T-cell (primary cell): ENCODE measurements around the gene HES2. TPM values are rescaled to one million over a fixed set of nuclear protein-coding genes. Genes with fewer than 3 reads are reported as not detected.
A peak's percentile ranks its signal among the peaks of the same experiment; 100 is the strongest.
"Not testable (repeated sequence)": the region's sequence is repeated elsewhere in the genome, so short reads cannot be mapped to it uniquely, and the experiment has no call there.

Experiments
- ATAC-seq, 4 experiments: fragments of 200-7000 bp in 3 of 4; fragments of 150-1000 bp in 1 of 4; cut with Tn5 transposase; replicated peaks in 1 of 4; 1 replicate in 3 of 4; 2 replicates in 1 of 4; pipeline ENCODE4 v1.10.0; 2021; ENCODE audit warnings: moderate library complexity in 3 of 4, mild to moderate bottlenecking in 2 of 4, moderate number of reproducible peaks in 1 of 4
- CTCF ChIA-PET, 2 donors: fragments of 300-600 bp; sonication (Branson Sonifier 250); formaldehyde crosslinking; loops; one replicate each; lab custom pipeline; 2022; ENCODE audit warnings: antibody characterized with exemption in 2 of 2; lab: Charles Lee
- POLR2A ChIA-PET, 2 donors: fragments of 300-600 bp; sonication (Branson Sonifier 250); formaldehyde crosslinking; loops; one replicate each; lab custom pipeline; 2022; ENCODE audit warnings: antibody characterized with exemption in 2 of 2; lab: Charles Lee
- DNase-seq, 35 experiments: peaks; one replicate each; pipeline versions ENCODE4 v3.0.0 to v3.0.0-alpha.2; 2013 to 2023
- H3K27ac ChIP-seq: one replicate; pipeline ENCODE4 v1.5.1; 2013; ENCODE audit warnings: low read length
- H3K27me3 ChIP-seq, 2 experiments: replicated peaks in 1 of 2; 1 replicate in 1 of 2; 2 replicates in 1 of 2; pipeline versions ENCODE4 v1.6.1 to v1.7.0; 2013; ENCODE audit warnings: low read length in 1 of 2, mixed read lengths in 1 of 2; ENCODE audit not compliant: control insufficient read depth in 2 of 2, insufficient read depth in 2 of 2; ENCODE audit errors: extremely low read depth in 1 of 2
- H3K36me3 ChIP-seq, 2 donors: 1 replicate in 1 of 2; 2 replicates in 1 of 2; pipeline versions ENCODE4 v1.6.1 to v1.7.0; 2013; ENCODE audit warnings: low read length in 1 of 2; ENCODE audit not compliant: control insufficient read depth in 2 of 2, insufficient read depth in 1 of 2; ENCODE audit errors: extremely low read depth in 1 of 2
- H3K4me1 ChIP-seq, 2 experiments: 1 replicate in 1 of 2; 2 replicates in 1 of 2; pipeline versions ENCODE4 v1.6.1 to v1.7.0; 2013; ENCODE audit warnings: low read length in 2 of 2, mixed read lengths in 1 of 2; ENCODE audit not compliant: insufficient read depth in 2 of 2, control insufficient read depth in 1 of 2; ENCODE audit errors: extremely low read depth in 1 of 2
- H3K4me3 ChIP-seq, 2 donors: 1 replicate in 1 of 2; 2 replicates in 1 of 2; pipeline versions ENCODE4 v1.5.1 to v1.7.0; 2013; ENCODE audit warnings: mild to moderate bottlenecking in 2 of 2, low read length in 1 of 2, moderate library complexity in 1 of 2; ENCODE audit not compliant: control insufficient read depth in 1 of 2; ENCODE audit errors: extremely low read depth in 1 of 2
- H3K9me3 ChIP-seq: 2 replicates; pipeline ENCODE4 v1.7.0; 2013
- H3K27ac Mint-ChIP-seq, 2 donors: one replicate each; pipeline ENCODE4 v1.8.0; 2020 to 2021; ENCODE audit warnings: mild to moderate bottlenecking in 2 of 2, mixed read lengths in 2 of 2
- H3K27me3 Mint-ChIP-seq, 2 donors: one replicate each; pipeline ENCODE4 v1.8.0; 2021 to 2022; ENCODE audit warnings: mixed read lengths in 2 of 2
- H3K36me3 Mint-ChIP-seq: one replicate; pipeline ENCODE4 v1.8.0; 2021; ENCODE audit warnings: mixed read lengths
- H3K4me1 Mint-ChIP-seq, 3 donors: one replicate each; pipeline ENCODE4 v1.8.0; 2020 to 2022; ENCODE audit warnings: mixed read lengths in 3 of 3, mild to moderate bottlenecking in 1 of 3
- H3K4me3 Mint-ChIP-seq, 3 donors: one replicate each; pipeline ENCODE4 v1.8.0; 2020 to 2022; ENCODE audit warnings: mild to moderate bottlenecking in 3 of 3, mixed read lengths in 3 of 3, moderate library complexity in 3 of 3
- H3K9me3 Mint-ChIP-seq, 3 donors: one replicate each; pipeline ENCODE4 v1.8.0; 2020 to 2022; ENCODE audit warnings: mixed read lengths in 3 of 3
- WGBS: methylation state at CpG from one replicate; pipeline ENCODE4 v1.1.5; 2013; ENCODE audit warnings: missing lambda C conversion rate; ENCODE audit not compliant: insufficient coverage; 5-methylcytosine and 5-hydroxymethylcytosine counted together
- total RNA-seq, 35 experiments: library from RNA in 6 of 35; stranded (reverse) in 6 of 35; fragments of 120-200 nt in 1 of 35; gene quantifications; one replicate each; pipeline versions ENCODE4 v1.2.1 to v1.2.4 and lab custom pipeline; 2013 to 2026

Gene HES2
- total RNA-seq, 5 donors from 2014 or later (not counting 1 experiment from before 2014, with no cell fraction given) = 0.16 TPM; not detected in 4

DNA sequence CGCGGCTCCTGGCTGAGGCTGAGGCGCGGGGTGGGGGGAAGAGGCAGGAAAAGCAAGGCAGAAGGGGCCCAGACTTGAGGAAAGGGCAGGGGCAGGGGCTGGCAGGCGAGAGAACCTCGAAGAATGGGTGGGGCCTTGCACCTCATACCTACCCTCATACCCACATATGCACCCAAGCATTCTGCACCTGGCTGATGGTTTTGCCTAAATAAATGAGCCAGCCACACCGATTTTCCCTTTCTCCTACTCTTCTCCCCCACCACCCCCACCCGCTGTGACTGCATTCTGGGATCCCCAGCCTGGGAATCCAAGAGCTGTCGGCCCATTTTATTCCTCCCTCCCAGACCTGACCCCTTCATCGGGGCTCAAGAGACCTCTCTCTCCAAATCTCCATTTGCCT, 30.8 kb upstream of the HES2 start:
- CTCF ChIA-PET = interaction anchor here in 1 of 2 donors (0.7 kb wide), 1 partner anchor 63 kb away, joined by 3 read pairs; no protein-coding TSS in a partner anchor
- H3K4me1 ChIP-seq = peaks cover 9 to 47% of the 10 kb centered on the region in 2 experiments
- H3K27ac ChIP-seq, H3K9me3 ChIP-seq, H3K4me3 ChIP-seq, POLR2A ChIA-PET, ATAC-seq, H3K27ac Mint-ChIP-seq, DNase-seq, H3K36me3 Mint-ChIP-seq, H3K36me3 ChIP-seq, H3K4me3 Mint-ChIP-seq, H3K9me3 Mint-ChIP-seq: not testable (repeated sequence)
- peaks cover 20 to 35% (median 22%) of the 10 kb centered on the region in 3 donors for H3K4me1 Mint-ChIP-seq
- H3K27me3 Mint-ChIP-seq = peaks cover 28 to 49% of the 10 kb centered on the region in 2 donors
- WGBS = 33% methylated on average over 6 of the region's 10 CpGs
- H3K27me3 ChIP-seq = peaks cover 5 to 85% of the 10 kb centered on the region in 2 experiments

DNA sequence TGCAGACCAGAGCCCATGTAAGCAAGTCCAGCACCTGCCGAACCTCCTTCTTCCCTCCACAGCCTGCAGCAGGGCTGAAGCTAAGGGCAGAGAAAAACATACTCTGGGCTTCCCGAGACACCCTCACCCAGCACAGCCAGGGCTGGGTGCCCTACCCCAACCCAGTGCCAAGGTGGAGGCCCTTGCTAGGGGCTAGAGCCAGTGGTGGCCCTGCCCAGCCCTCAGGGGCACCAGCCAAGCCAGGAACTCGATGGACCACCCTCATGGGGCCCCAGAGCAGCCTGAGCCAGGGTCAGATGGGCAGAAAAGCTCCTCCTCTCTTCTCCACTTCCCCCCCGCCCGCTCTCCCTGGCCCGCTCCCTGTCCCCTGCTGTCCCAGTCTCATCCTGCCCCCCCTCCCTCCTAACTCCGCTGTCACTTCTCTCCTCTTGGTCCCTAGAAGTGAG, 30.3 kb upstream of the HES2 start:
- 63% methylated on average over 2 of the region's 7 CpGs for WGBS
- H3K4me3 Mint-ChIP-seq = peak overlapping the region in 1 of 3 donors; percentile 60
- CTCF ChIA-PET = no interaction called here

DNA sequence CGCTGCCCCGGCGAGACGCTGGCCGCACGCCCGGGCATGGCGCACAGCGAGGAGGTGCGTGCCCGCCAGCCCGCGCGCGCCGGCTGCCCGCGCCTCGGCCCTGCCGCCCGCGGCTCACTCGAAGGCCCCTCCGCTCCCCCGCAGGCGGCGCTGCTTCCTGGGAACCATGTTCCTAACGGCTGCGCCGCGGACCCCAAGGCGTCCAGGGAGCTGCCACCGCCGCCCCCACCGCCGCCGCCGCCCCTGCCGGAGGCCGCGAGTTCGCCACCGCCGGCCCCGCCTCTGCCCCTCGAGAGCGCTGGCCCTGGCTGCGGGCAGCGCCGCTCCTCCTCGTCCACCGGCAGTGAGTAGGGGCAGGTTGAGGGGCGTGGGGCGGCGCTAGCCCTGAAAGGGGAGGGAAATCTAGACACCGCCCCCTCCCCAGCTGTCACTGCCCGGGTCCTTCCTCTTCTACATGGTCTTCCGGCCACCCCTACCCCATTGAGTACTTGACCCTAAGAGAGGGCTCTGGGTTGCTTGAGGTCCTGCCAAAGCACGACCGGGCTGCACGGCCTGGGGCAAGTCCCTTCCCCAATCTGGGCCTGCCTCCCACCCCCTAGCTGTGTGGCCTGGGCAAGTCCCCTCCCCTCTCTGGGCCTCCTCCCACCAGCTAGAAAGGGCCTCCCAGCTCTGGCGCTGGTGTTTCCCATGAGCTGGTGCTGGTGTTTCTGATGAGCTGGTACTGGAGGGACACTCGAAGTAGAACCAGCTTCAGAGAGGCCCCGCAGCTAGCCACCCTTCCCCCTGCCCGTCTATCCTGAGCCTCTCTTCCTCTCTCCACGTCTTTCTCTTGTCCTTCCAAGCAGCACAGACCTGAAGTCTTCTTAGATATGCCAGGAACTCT, 29.3 kb upstream of the HES2 start:
- Histone ChIP-seq H3K9me3 (no peaks in the 10 kb centered on the region), H3K4me3 (no peak overlapping the region), H3K27ac (no peak overlapping the region), H3K27me3 (peaks cover 5 to 92% of the 10 kb centered on the region in 2 experiments), H3K36me3 (no peaks in the 10 kb centered on the region), H3K4me1 (peaks cover 9 to 39% of the 10 kb centered on the region in 2 experiments)
- DNase-seq (peak in 8 of 35 experiments; percentile 29 to 62 (median 36)), ATAC-seq (peak; percentile 29 to 54 (median 41))
- Mint-ChIP-seq H3K4me1 (peaks cover 23 to 37% (median 26%) of the 10 kb centered on the region in 3 donors), H3K27ac (peak overlapping the region; percentile 16 to 17), H3K36me3 (no peaks in the 10 kb centered on the region), H3K27me3 (peaks cover 39 to 58% of the 10 kb centered on the region in 2 donors), H3K4me3 (peak overlapping the region; percentile 49 to 62 (median 60)), H3K9me3 (no peaks in the 10 kb centered on the region)
- ChIA-PET POLR2A (interaction anchor here (0.9 to 1.1 kb wide), 2 partner anchors 11 to 15 kb away, joined by 4 to 9 read pairs; no protein-coding TSS in a partner anchor), CTCF (interaction anchor here in 1 of 2 donors (0.7 to 2.2 kb wide), 2 partner anchors 11 kb away, joined by 5 to 8 read pairs; no protein-coding TSS in a partner anchor)
- 5% methylated on average over 44 of the region's 66 CpGs for WGBS

More for the DNA sequence above, 30.3 kb upstream of the HES2 start:
- Histone ChIP-seq H3K36me3 (no peaks in the 10 kb centered on the region), H3K4me1 (peaks cover 9 to 45% of the 10 kb centered on the region in 2 experiments), H3K27ac (no peak overlapping the region), H3K9me3 (no peaks in the 10 kb centered on the region), H3K4me3 (no peak overlapping the region), H3K27me3 (peaks cover 5 to 88% of the 10 kb centered on the region in 2 experiments)
- Mint-ChIP-seq H3K27me3 (peaks cover 30 to 53% of the 10 kb centered on the region in 2 donors), H3K27ac (no peak overlapping the region), H3K36me3 (no peaks in the 10 kb centered on the region), H3K9me3 (no peaks in the 10 kb centered on the region), H3K4me1 (peaks cover 21 to 36% (median 22%) of the 10 kb centered on the region in 3 donors)
- ATAC-seq (no peak), DNase-seq (no peak)
- POLR2A ChIA-PET = interaction anchor here (0.5 to 1.1 kb wide), 3 partner anchors 10 to 31 kb away, joined by 3 to 4 read pairs (median 4); no protein-coding TSS in a partner anchor

DNA sequence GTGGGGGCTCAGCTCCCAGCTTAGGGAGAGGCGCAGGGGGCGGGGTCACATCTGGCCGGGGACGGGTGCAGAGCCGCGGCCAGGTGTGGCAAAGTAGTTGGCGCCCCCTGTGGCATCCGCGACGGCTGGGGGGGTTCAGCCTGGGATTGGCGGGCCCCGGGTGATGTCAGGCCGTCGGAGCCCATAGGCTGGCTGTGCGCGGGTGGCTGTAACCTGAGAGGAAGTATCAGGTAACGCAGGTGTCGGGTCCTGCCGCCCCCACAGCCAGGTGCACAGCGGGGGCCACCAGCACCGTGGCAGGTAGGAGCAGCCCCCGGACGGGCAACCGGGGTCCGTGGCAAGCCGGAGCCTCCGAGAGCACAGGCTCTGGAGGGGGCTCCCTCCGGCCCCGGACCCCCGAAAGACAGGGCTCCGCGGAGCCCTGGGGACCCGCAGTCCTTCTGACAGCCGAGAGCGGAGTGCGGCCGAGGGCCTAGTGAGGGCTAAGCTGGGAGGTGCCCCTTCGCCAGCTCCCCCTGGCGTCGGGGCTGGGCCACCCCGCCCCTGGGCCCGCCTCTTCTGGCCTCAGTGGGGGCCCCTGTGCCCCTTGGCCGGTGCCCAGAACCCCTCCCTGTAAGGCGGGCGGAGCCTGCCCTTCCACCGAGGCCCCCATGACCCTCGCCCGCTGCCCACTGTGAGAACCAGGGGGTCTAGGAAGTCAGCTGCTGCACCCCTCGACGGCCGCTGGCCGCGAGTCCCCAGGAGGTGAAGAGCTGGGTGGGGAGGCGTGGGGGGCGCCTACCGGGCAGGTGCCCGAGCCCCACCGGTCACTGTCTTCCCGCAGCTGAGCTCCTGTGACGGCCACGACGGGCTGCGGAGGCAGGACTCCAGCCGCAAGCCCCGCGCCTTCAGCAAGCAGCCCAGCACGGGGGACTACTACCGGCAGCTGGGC, 28.4 kb upstream of the HES2 start:
- 6% methylated on average over 62 of the region's 68 CpGs for WGBS
- Mint-ChIP-seq H3K27me3 (peaks cover 32 to 54% of the 10 kb centered on the region in 2 donors), H3K27ac (no peak overlapping the region), H3K9me3 (no peaks in the 10 kb centered on the region), H3K4me1 (peaks cover 16 to 30% (median 19%) of the 10 kb centered on the region in 3 donors), H3K4me3 (peak overlapping the region; percentile 62 to 74 (median 64)), H3K36me3 (no peaks in the 10 kb centered on the region)
- peak overlapping the region in 1 of 2 donors; percentile 37 for H3K4me3 ChIP-seq
- peak in 31 of 35 experiments; percentile 28 to 68 (median 52) for DNase-seq
- peaks cover 8 to 36% of the 10 kb centered on the region in 2 experiments for H3K4me1 ChIP-seq
- no peaks in the 10 kb centered on the region for H3K9me3 ChIP-seq
- peaks cover 5 to 92% of the 10 kb centered on the region in 2 experiments for H3K27me3 ChIP-seq
- no peak overlapping the region for H3K27ac ChIP-seq
- no peaks in the 10 kb centered on the region for H3K36me3 ChIP-seq
- CTCF ChIA-PET = interaction anchor here in 1 of 2 donors (1.4 to 2.2 kb wide), 2 partner anchors 12 to 16 kb away, joined by 3 to 8 read pairs; no protein-coding TSS in a partner anchor
- POLR2A ChIA-PET = interaction anchor here in 1 of 2 donors (0.6 kb wide), 1 partner anchor 66 kb away, joined by 11 read pairs; no protein-coding TSS in a partner anchor
- ATAC-seq = peak; percentile 52 to 79 (median 56)

DNA sequence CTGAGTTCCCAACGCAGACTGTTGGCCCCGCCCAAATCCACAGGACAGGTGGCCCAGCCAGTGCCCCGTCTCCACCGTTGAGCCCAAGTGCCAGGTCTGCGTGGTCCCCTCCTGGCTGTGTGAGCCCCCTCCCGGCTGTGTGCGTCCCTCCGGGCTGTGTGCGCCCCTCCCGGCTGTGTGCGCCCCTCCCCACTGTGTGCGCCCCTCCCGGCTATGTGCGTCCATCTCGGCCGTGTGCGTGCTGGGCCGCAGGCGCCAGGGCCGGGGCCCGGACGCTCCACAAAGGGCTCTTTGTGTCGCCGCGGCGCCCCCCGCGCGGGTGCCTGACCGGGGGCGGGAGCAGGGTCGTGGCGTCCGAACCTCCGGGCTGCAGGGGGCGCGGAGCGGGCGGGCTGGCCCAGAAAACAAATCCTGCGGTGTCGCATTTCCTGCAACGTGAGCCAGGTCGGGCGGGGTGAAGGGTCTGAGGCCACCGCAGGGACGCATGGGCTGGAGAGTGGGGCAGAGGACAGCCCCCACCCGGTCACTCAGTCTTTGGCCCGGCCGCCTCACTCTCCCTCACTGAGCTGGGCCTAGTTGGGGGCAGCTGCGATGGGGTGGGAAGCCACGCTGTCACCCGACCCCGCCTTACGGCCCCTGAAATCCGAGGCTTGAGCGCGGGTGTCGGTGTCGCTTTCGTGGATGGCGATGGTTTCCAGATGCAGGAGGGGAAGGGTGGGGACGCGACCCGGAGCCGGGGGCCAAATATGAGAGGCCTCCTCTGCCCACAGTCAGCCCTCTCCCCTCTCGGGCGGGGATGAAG, 27.5 kb upstream of the HES2 start:
- WGBS = 2% methylated on average over 47 of the region's 67 CpGs
- no peaks in the 10 kb centered on the region for H3K36me3 Mint-ChIP-seq
- ATAC-seq (peak in 3 of 4 experiments; percentile 5 to 29 (median 8)), DNase-seq (no peak)
- peaks cover 29 to 49% of the 10 kb centered on the region in 2 donors for H3K27me3 Mint-ChIP-seq
- Histone ChIP-seq H3K27ac (no peak overlapping the region), H3K9me3 (no peaks in the 10 kb centered on the region), H3K4me1 (peaks cover 8 to 36% of the 10 kb centered on the region in 2 experiments), H3K27me3 (peaks cover 5 to 84% of the 10 kb centered on the region in 2 experiments), H3K36me3 (no peaks in the 10 kb centered on the region), H3K4me3 (peak overlapping the region; percentile 37 to 47)
- H3K27ac Mint-ChIP-seq = no peak overlapping the region
- peak overlapping the region; percentile 62 to 74 (median 64) for H3K4me3 Mint-ChIP-seq
- peaks cover 16 to 30% (median 17%) of the 10 kb centered on the region in 3 donors for H3K4me1 Mint-ChIP-seq
- CTCF ChIA-PET = interaction anchor here (1.2 to 1.4 kb wide), 2 partner anchors 17 to 26 kb away, joined by 3 read pairs; no protein-coding TSS in a partner anchor
- POLR2A ChIA-PET = no interaction called here
- no peaks in the 10 kb centered on the region for H3K9me3 Mint-ChIP-seq
